ENCODE data around the gene EIF2B5. TPM values are rescaled to one million over a fixed set of nuclear protein-coding genes. Genes with fewer than 3 reads are reported as not detected.

Gene EIF2B5
- total RNA-seq (51.0 TPM), polyA plus RNA-seq (10 to 100 TPM; 50.6 to 60.1 (median 55.3) TPM)

GRCh38 chr3:184135149-184135910 is at the start of gene EIF2B5:
Gene EIF2B5, plus strand, starts transcription at chr3:184135358. Its CDS starts 28 bp downstream, at chr3:184135386.
- Histone ChIP-seq H3K27ac (ENCODE audit: insufficient read depth, low read length, poor library complexity, severe bottlenecking) (peak within 1 kb of the TSS; percentile 79), H3K36me3 (ENCODE audit: control insufficient read depth, insufficient read depth, low read length) (peaks cover 13% of the 10 kb centered on the region), H3K27me3 (ENCODE audit: control insufficient read depth, insufficient read depth, low read length) (no peaks in the 10 kb centered on the region), H3K4me3 (ENCODE audit: low read depth, low read length) (peak within 1 kb of the TSS; percentile 98), H3K4me1 (ENCODE audit: control insufficient read depth, insufficient read depth, low read length, poor library complexity, severe bottlenecking) (peaks cover 24% of the 10 kb centered on the region), H3K9me3 (ENCODE audit: control insufficient read depth in 2 of 2, low read length in 2 of 2) (no peaks in the 10 kb centered on the region)
- H3K4me3 Mint-ChIP-seq: peak within 1 kb of the TSS; percentile 97 to 99 (median 99)
- ATAC-seq (ENCODE audit: low read depth in 2 of 2): peak; percentile 91 to 92
- H3K36me3 Mint-ChIP-seq: peaks cover 16% of the 10 kb centered on the region
- H3K27me3 Mint-ChIP-seq: peaks cover 4% of the 10 kb centered on the region
- peak; percentile 81 to 94 (median 85) for DNase-seq
- no peaks in the 10 kb centered on the region for H3K9me3 Mint-ChIP-seq
- peak within 1 kb of the TSS; percentile 98 to 99 (median 98) for H3K27ac Mint-ChIP-seq
- H3K4me1 Mint-ChIP-seq: peaks cover 20 to 45% (median 32%) of the 10 kb centered on the region in 4 donors

- Histone ChIP-seq H3K4me3 (ENCODE audit: low read depth, low read length) (no peak overlapping the region), H3K36me3 (ENCODE audit: control insufficient read depth, insufficient read depth, low read length) (no peaks in the 10 kb centered on the region), H3K27me3 (ENCODE audit: control insufficient read depth, insufficient read depth, low read length) (no peaks in the 10 kb centered on the region), H3K4me1 (ENCODE audit: control insufficient read depth, insufficient read depth, low read length, poor library complexity, severe bottlenecking) (no peaks in the 10 kb centered on the region), H3K9me3 (ENCODE audit: control insufficient read depth in 2 of 2, low read length in 2 of 2) (peaks cover 1 to 15% of the 10 kb centered on the region in 2 experiments), H3K27ac (ENCODE audit: insufficient read depth, low read length, poor library complexity, severe bottlenecking) (no peak overlapping the region)
- peaks cover 6% of the 10 kb centered on the region for H3K36me3 Mint-ChIP-seq
- H3K27ac Mint-ChIP-seq: peak overlapping the region in 2 of 3 donors; percentile 9 to 60
- DNase-seq (peak in 1 of 3 donors; percentile 63), ATAC-seq (ENCODE audit: low read depth in 2 of 2) (peak; percentile 61 to 85)
- peaks cover 7 to 11% (median 9%) of the 10 kb centered on the region in 4 donors for H3K4me1 Mint-ChIP-seq
- H3K4me3 Mint-ChIP-seq: peak overlapping the region in 1 of 4 donors; percentile 32
- no peaks in the 10 kb centered on the region for H3K27me3 Mint-ChIP-seq
- peaks cover 2 to 14% (median 10%) of the 10 kb centered on the region in 7 donors for H3K9me3 Mint-ChIP-seq
These were observed 49.7 kb upstream of the EIF2B5 start for GRCh38 chr3:184085389-184085852.

DNA sequence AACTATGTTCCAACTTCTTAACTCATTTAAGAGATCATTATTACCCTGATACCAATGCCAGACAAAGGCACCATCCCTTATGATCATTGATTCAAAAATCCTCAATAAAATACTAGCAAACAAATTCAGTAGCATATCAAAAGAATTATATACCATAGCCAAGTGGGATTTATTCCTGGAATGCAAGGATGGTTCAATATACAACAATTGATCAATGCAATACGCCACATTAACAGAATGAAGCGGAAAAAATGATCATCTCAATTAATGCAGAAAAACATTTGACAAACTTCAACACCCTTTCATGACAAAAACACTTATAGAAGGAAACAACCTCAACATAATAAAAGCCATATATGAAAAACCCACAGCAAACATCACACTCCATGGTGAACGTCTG is 43.0 kb upstream of the EIF2B5 start:
- no peaks in the 10 kb centered on the region for H3K4me1 Mint-ChIP-seq
- no peaks in the 10 kb centered on the region for H3K36me3 ChIP-seq (ENCODE audit: control insufficient read depth, insufficient read depth, low read length)
- H3K27ac ChIP-seq (ENCODE audit: insufficient read depth, low read length, poor library complexity, severe bottlenecking): no peak overlapping the region
- DNase-seq: no peak
- H3K9me3 ChIP-seq (ENCODE audit: control insufficient read depth in 2 of 2, low read length in 2 of 2): peaks cover 17 to 22% of the 10 kb centered on the region in 2 experiments
- H3K36me3 Mint-ChIP-seq: no peaks in the 10 kb centered on the region
- H3K27me3 ChIP-seq (ENCODE audit: control insufficient read depth, insufficient read depth, low read length): no peaks in the 10 kb centered on the region
- no peak overlapping the region for H3K27ac Mint-ChIP-seq
- peak overlapping the region in 1 of 4 donors; percentile 74 for H3K4me3 Mint-ChIP-seq
- H3K4me1 ChIP-seq (ENCODE audit: control insufficient read depth, insufficient read depth, low read length, poor library complexity, severe bottlenecking): no peaks in the 10 kb centered on the region
- H3K4me3 ChIP-seq (ENCODE audit: low read depth, low read length): no peak overlapping the region
- peaks cover 0 to 21% (median 6%) of the 10 kb centered on the region in 7 donors for H3K9me3 Mint-ChIP-seq
- ATAC-seq (ENCODE audit: low read depth in 2 of 2): no peak
- H3K27me3 Mint-ChIP-seq: no peaks in the 10 kb centered on the region

- peaks cover 7 to 11% of the 10 kb centered on the region in 2 experiments for H3K9me3 ChIP-seq (ENCODE audit: control insufficient read depth in 2 of 2, low read length in 2 of 2)
- H3K27me3 ChIP-seq (ENCODE audit: control insufficient read depth, insufficient read depth, low read length): no peaks in the 10 kb centered on the region
- Mint-ChIP-seq H3K4me1 (no peaks in the 10 kb centered on the region), H3K27ac (no peak within 1 kb of the TSS), H3K4me3 (no peak within 1 kb of the TSS), H3K27me3 (peaks cover 5% of the 10 kb centered on the region), H3K36me3 (no peaks in the 10 kb centered on the region), H3K9me3 (peaks cover 0 to 10% (median 5%) of the 10 kb centered on the region in 7 donors)
- no peaks in the 10 kb centered on the region for H3K36me3 ChIP-seq (ENCODE audit: control insufficient read depth, insufficient read depth, low read length)
- DNase-seq (no peak), ATAC-seq (ENCODE audit: low read depth in 2 of 2) (no peak)
- H3K4me3 ChIP-seq (ENCODE audit: low read depth, low read length): no peak within 1 kb of the TSS
- no peak within 1 kb of the TSS for H3K27ac ChIP-seq (ENCODE audit: insufficient read depth, low read length, poor library complexity, severe bottlenecking)
- H3K4me1 ChIP-seq (ENCODE audit: control insufficient read depth, insufficient read depth, low read length, poor library complexity, severe bottlenecking): no peaks in the 10 kb centered on the region
These were observed 38.3 kb upstream of the EIF2B5 start, which contains the start of gene HTR3E for GRCh38 chr3:184096811-184097383. Gene HTR3E, plus strand, starts transcription at chr3:184097064. Its CDS starts 466 bp downstream, at chr3:184097530.

DNA sequence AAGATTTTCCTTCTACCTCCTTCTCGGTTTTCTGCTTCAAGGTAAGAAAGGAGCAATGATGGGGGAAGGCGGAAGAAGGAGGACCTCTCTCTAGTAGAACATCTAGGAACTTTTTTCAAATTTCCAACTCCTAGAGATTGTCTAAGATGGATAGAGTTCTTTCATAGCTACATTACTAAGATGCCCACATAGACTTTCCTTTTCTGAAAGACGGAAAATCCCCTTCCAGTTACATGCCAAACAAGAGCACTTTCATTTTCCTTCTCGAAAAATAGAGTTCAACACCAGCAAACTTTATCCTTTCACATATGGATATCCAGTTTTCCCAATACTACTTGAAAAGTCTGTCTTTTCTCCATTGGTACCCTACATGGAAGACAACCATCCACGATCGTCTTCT is 37.6 kb upstream of the EIF2B5 start:
- no peak overlapping the region for H3K4me3 ChIP-seq (ENCODE audit: low read depth, low read length)
- Mint-ChIP-seq H3K27me3 (peaks cover 5% of the 10 kb centered on the region), H3K36me3 (no peaks in the 10 kb centered on the region), H3K4me1 (no peaks in the 10 kb centered on the region), H3K9me3 (peaks cover 0 to 5% (median 3%) of the 10 kb centered on the region in 7 donors), H3K4me3 (no peak overlapping the region), H3K27ac (no peak overlapping the region)
- ATAC-seq (ENCODE audit: low read depth in 2 of 2) (no peak), DNase-seq (no peak)
- H3K4me1 ChIP-seq (ENCODE audit: control insufficient read depth, insufficient read depth, low read length, poor library complexity, severe bottlenecking): no peaks in the 10 kb centered on the region
- no peak overlapping the region for H3K27ac ChIP-seq (ENCODE audit: insufficient read depth, low read length, poor library complexity, severe bottlenecking)
- peaks cover under 1 to 5% of the 10 kb centered on the region in 2 experiments for H3K9me3 ChIP-seq (ENCODE audit: control insufficient read depth in 2 of 2, low read length in 2 of 2)
- H3K27me3 ChIP-seq (ENCODE audit: control insufficient read depth, insufficient read depth, low read length): no peaks in the 10 kb centered on the region
- no peaks in the 10 kb centered on the region for H3K36me3 ChIP-seq (ENCODE audit: control insufficient read depth, insufficient read depth, low read length)

GRCh38 chr3:184099806-184100686 is 35.1 kb upstream of the EIF2B5 start:
- no peak overlapping the region for H3K27ac Mint-ChIP-seq
- H3K27me3 Mint-ChIP-seq: peaks cover 10% of the 10 kb centered on the region
- Histone ChIP-seq H3K4me3 (ENCODE audit: low read depth, low read length) (no peak overlapping the region), H3K9me3 (ENCODE audit: control insufficient read depth in 2 of 2, low read length in 2 of 2) (no peaks in the 10 kb centered on the region), H3K4me1 (ENCODE audit: control insufficient read depth, insufficient read depth, low read length, poor library complexity, severe bottlenecking) (no peaks in the 10 kb centered on the region), H3K27ac (ENCODE audit: insufficient read depth, low read length, poor library complexity, severe bottlenecking) (no peak overlapping the region), H3K27me3 (ENCODE audit: control insufficient read depth, insufficient read depth, low read length) (no peaks in the 10 kb centered on the region), H3K36me3 (ENCODE audit: control insufficient read depth, insufficient read depth, low read length) (no peaks in the 10 kb centered on the region)
- no peaks in the 10 kb centered on the region for H3K4me1 Mint-ChIP-seq
- ATAC-seq (ENCODE audit: low read depth in 2 of 2) (no peak), DNase-seq (no peak)
- H3K4me3 Mint-ChIP-seq: no peak overlapping the region
- H3K9me3 Mint-ChIP-seq: peaks cover 0 to 1% (median 0%) of the 10 kb centered on the region in 7 donors
- no peaks in the 10 kb centered on the region for H3K36me3 Mint-ChIP-seq

DNA sequence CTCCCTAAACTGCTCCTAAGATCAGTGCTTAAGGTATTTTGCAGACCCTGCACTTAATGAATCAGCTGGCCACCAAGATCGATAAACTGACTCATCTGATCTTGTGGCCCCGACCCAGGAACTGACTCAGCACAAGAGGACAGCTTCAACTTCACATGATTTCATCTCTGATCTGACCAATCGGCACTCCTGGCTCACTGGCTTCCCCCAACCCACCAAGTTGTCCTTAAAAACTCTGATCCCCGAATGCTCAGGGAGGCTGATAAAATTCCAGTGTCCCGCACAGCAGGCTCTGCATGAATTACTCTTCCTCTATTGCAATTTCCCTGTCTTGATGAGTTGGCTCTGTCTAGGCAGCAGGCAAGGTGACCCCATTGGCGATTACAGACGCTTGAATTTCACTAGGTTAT is 24.8 kb upstream of the EIF2B5 start:
- Mint-ChIP-seq H3K27me3 (peaks cover 8% of the 10 kb centered on the region), H3K36me3 (no peaks in the 10 kb centered on the region), H3K27ac (no peak overlapping the region), H3K4me1 (no peaks in the 10 kb centered on the region), H3K4me3 (no peak overlapping the region), H3K9me3 (peaks cover 0 to 2% (median 0%) of the 10 kb centered on the region in 7 donors)
- Histone ChIP-seq H3K9me3 (ENCODE audit: control insufficient read depth in 2 of 2, low read length in 2 of 2) (no peaks in the 10 kb centered on the region), H3K27me3 (ENCODE audit: control insufficient read depth, insufficient read depth, low read length) (no peaks in the 10 kb centered on the region), H3K36me3 (ENCODE audit: control insufficient read depth, insufficient read depth, low read length) (no peaks in the 10 kb centered on the region), H3K4me1 (ENCODE audit: control insufficient read depth, insufficient read depth, low read length, poor library complexity, severe bottlenecking) (no peaks in the 10 kb centered on the region), H3K27ac (ENCODE audit: insufficient read depth, low read length, poor library complexity, severe bottlenecking) (no peak overlapping the region), H3K4me3 (ENCODE audit: low read depth, low read length) (no peak overlapping the region)
- no peak for ATAC-seq (ENCODE audit: low read depth in 2 of 2)
- no peak for DNase-seq

All from CD4-positive, CD25-positive, alpha-beta regulatory T cell (primary cell).